ENCODE measurements around the gene MYO15B.
"Not testable (repeated sequence)": the region's sequence is repeated elsewhere in the genome, so short reads cannot be mapped to it uniquely, and the experiment has no call there.

MYO15B gene

DNA sequence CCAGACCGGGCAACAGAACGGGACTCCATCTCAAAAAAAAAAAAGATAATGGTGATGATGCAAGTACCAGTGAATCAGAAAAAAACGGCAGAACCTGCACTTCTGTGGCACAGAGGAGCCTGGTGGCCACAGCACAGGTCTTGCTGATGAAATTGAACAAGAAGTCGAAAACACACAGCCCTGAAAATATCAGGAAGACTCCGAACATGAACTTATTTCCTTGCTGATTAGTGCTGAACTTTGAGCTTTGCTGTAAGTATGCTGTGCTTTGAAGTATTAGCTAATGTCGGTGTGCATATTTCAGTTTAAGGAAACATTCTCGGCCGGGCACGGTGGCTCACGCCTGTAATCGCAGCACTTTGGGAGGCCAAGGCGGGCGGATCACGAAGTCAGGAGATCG is 10.9 kb upstream of the MYO15B start:
- DNase-seq: no peak

DNA sequence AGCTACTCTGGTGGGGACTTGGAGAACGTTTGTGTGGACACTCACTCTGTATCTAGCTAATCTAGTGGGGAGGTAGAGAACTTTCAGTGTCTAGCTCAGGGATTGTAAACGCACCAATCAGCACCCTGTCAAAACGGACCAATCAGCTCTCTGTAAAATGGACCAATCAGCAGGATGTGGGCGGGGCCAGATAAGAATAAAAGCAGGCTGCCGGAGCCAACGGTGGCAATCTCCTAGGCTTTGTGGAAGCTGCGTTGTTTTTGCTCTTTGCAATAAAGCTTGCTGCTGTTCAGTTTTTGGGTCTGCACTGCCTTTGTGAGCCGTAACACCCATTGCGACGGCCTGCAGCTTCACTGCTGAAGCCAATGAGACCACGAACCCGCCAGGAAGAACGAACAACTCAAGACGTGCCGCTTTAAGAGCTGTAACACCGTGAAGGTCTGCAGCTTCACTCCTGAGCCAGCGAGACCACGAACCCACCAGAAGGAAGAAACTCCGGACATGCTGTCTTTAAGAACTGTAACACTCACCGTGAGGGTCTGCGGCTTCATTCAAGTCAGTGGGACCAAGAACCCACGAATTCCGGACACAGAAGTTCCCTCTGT is 6.4 kb upstream of the MYO15B start:
- DNase-seq: not testable (repeated sequence)

DNA sequence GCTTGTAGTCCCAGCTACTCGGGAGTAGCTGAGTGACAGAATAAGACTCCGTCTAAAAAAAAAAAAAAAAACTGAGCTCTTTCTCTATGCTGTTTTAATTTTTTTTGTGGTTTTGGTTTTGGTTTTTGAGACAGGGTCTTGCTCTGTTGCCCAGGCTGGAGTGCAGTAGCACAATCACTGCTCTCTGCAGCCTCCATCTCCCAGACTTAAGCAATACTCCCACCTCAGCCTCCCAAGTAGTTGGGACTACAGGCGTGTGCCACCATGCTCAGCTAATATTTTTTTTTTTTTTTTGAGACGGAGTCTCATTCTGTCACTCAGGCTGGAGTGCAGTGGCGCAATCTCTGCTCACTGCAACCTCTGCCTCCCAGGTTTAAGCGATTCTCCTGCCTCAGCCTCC is 4.4 kb upstream of the MYO15B start:
- DNase-seq: not testable (repeated sequence)

DNA sequence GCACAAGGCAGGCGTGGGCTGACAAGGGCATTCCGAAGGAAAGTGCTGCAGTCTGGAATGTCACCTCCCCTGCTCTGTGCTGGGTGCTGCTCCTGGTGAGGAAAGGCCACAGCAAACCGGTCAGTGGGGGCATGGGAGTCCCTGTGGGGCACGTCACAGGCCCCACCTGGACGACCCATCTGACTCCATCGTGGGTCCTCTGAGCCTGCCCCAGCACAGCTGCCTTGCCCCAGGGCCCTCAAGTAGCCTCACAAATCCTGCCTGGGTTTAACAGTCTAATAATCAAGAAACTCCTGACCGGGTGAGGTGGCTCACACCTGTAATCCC is 2.8 kb upstream of the MYO15B start:
- DNase-seq: no peak

DNA sequence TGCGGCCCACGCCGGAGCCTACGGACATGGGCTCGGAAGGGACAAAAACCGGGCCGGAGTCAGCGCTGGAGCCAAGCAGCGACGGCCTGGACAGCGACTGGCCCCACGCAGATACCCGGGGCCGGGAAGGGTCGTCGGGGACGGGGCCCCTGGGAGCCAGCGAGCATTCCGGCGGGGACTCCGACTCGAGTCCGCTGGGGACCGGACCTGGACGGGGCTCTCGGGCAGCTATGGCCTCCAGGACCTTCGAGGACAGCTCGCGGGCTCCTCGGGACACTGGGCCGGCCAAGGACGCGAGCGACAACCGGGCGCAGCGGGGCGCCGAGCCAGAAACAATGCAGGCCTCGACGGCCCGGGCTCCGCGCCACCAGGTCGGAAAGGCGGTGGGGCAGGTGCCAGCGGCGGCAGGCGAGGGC is 1.0 kb downstream of the MYO15B start:
- peak; percentile 89 for DNase-seq

DNA sequence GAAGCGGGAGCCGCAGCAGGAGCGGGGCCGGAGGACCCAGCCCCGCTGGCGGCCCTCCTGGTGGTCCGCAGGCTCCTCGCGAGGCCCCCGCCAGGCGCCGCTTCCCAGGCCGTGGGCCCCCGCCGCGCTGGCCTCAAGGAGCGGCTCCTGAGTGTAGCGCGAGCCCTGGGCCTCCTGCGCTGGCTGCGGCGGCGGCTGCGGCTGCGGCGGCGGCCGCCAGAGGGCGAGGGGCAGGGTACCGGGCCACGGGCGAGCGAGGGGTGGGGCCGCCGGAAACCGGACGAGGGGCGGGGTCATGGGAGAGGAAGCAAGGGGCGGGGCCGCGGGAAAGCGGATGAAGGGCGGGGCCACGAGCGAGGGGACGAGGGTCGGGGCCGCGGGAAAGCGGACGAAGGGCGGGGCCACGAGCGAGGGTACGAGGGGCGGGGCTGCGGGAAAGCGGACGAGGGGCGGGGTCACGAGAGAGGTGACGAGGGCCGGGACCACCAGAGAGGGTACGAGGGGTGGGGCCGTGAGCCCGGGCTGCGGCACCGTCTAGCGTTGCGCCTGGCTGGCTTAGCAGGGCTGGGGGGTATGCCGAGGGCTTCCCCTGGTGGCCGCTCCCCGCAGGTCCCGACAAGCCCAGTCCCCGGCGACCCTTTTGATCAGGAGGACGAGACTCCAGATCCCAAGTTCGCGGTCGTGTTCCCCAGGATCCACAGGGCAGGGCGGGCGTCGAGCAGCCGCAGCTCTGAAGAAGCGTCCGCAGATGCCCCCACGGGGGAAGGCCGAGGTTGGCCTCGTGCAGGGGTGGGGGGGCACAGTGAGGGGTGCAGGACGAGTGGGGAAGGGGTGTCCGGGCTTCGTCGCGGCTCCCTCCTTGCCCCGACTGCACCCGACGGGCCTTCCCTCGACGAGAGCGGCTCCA is 1.7 kb downstream of the MYO15B start:
- peak; percentile 84 for DNase-seq

DNA sequence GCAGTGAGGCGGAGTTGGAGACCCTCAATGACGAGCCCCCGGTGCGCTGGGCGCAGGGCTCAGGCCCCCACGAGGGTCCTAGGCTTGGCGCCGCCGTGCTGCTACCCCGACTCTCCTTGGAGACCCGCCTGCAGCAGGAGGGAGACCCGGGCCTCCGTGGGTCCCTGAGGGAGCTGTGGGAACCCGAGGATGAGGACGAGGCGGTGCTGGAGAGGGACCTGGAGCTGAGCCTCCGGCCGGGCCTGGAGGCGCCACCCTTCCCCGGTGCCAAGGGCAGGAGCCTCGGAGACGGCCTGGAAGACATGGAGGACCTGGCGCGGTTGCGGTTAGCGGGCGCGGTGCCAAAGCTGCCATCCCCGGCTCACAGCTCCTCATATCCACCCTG is 2.3 kb downstream of the MYO15B start:
- peak; percentile 39 for DNase-seq

DNA sequence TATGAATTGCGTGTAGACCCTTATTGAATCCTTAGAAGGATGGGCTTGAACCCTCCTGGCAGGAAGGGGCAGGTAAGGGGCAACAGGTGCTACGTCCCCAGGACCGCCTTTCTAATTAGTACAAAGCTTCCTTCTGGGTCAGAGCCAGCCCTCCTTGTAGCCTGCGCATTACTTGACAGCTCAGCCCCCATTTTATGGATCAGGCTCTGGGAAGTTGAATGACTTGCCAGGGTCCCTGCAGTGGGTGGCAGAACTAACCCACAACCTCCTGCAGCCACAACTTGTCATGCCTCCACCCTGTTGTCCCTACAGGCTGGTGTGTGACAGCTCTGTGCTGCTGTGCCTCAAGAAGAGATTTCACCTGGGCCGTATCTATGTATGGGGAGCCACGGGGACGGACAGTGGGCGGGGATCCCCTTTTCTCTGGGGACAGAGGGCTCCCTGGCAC is 2.7 kb downstream of the MYO15B start:
- DNase-seq: no peak

DNA sequence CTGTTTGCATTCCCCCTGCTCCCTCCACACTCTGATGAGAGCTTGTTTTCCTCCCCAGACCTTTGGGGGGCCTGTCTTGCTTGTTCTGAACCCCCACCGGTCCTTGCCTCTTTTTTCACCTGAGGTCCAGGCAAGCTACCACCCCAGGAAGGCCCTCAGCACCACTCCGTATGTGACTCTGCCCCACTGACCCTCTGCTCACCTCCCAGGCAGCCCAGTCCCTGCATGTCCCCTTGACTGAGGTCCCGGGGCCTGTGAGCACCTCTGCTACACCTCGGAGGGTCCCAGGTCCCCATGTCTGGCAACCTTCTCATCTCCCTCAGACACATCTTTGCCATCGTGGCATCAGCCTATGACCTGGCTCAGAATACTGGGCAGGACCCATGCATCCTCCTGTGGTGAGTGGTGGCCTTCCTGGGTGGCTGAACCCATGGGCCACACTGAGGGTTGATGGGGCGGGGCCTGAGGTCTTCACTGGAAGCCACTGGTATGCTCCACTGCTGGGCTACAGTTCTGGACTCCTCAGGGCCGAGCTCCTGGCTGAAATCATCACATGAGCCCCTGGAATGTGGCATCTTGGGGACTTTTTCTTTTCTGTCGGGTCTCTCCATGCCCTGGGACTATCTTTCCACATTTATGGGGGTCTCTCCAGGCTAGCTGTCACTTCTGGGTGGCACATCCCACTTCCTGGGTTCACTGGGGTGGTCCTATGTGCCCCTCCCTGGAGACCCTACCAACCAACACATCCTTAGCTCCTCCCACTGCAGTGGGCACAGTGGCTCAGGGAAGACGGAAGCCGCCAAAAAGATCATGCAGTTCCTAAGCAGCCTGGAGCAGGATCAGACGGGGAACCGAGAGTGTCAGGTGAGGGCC is 3.5 kb downstream of the MYO15B start:
- DNase-seq: no peak

DNA sequence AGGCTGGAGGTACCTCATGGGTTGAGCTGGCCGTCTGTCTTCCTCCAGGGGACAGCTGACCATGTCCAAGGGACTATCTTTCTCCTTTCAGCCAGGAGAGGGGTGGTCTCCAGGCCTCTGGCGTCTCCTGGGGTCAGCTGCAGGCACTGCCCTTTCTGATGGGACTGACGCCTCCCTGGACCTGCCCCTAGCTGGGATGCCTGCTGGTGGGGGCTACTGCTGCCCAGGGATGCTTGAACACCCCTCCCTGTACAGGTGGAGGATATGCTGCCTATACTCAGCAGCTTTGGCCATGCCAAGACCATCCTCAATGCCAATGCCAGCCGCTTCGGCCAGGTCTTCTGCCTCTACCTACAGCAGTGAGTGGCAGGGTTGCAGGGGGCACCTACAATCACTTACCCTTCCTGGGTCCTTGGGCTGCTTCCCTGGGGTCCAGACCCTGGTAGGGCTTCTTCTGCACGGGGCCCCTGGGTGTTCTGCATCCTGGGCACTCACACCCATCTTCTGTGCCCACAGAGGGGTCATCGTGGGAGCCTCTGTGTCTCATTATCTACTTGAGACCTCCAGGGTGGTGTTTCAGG is 4.2 kb downstream of the MYO15B start:
- no peak for DNase-seq

DNA sequence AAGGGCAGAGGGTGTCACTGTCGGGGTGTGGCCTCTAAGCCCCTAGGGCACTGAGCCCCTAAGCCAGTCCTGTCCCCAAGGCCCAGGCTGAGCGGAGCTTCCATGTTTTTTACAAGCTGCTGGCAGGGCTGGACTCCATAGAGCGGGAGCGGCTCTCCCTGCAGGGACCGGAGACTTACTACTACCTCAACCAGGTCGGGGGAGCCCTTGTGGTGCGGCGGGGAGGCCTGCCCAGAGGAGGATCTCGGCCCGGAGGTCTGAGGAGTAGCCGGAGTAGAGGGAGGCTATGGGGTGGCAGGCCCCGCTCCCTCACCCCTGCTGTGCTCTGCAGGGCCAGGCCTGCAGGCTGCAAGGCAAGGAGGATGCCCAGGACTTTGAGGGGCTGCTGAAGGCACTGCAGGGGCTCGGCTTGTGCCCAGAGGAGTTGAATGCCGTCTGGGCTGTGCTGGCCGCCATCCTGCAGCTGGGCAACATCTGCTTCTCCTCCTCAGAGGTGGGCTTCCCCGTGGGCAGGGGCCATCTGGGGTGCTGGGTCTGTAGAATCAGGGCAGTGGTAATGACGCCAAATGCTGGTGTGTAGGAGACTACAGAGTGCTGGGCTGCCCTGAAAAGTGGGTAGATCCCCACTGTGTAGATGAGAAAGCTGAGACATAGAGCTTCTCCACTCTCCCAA is 4.9 kb downstream of the MYO15B start:
- no peak for DNase-seq

DNA sequence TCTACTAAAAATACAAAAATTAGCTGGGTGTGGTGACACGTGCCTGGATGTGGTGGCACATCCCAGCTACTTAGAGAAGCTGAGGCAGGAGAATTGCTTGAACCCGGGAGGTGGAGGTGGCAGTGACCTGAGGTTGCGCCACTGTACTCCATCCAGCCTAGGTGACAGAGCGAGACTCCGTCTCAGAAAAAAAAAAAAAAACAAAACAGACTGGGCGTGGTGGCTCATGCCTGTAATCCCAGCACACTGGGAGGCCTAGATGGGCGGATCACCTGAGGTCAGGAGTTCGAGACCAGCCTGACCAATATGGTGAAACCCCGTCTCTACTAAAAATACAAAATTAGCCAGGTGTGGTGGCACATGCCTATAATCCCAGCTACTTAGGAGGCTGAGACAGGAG is 5.8 kb downstream of the MYO15B start:
- not testable (repeated sequence) for DNase-seq

DNA sequence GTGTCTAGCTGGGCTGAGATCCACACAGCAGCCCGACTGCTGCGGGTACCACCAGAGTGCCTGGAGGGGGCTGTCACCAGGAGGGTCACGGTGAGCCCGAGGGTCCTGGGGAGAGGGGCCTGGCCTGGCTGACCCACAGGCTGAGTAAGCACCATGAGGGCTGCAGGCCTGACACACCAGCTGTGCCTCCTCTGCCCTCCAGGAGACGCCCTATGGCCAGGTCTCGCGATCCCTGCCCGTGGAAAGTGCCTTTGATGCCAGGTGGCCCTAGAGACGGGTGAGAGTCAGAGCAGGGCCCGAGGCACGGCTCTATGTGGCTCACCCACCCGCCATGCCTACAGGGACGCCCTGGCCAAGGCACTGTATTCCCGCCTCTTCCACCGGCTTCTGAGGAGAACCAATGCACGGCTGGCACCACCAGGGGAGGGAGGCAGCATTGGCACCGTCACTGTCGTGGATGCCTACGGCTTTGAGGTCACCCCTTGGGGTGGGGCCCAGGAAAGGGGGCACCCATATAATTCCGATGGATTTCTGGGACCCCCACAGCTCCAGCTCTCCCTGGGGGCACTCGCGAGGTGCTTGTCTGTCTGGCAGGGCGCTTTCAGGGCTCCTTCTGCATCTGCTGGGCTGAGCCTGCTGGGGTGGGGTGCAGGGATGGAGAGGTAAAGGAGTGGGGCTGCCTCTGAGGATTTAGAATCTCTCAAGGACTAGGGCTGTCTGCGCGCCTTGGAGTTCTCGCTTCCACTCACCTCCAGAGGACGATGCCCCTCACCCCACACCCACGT is 7.1 kb downstream of the MYO15B start:
- no peak for DNase-seq

DNA sequence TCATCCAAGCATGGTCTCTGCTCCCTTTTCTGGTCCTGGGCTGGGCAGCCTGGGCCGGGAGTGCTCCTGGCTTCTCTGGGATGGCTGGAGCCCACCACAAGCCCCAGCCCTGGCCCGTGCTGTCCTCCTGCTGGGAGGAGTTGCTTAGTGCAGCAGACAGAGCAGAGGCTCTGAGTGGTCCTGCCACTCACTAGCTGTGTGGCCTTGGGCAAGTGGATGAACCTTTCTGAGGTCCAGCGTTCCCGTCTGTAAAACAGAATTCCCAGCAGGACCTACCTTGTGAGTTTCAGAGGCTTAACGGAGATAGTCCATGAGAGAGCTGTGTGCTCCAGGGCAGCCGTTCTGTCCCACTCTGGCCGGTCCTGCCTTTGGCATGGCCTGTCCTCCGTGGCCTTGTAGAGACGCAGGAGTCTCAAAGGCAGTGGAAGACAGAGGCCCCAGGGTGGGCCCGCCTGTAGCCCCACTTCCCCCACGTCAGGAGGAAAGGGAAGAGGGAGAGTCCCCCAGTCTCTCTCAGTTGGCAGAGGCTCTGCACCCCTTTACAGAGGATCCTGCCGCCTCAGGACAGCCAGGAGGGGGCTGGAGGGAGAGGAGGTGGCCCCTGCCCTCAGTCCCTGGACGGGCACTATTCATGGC is 7.8 kb downstream of the MYO15B start:
- DNase-seq: no peak

DNA sequence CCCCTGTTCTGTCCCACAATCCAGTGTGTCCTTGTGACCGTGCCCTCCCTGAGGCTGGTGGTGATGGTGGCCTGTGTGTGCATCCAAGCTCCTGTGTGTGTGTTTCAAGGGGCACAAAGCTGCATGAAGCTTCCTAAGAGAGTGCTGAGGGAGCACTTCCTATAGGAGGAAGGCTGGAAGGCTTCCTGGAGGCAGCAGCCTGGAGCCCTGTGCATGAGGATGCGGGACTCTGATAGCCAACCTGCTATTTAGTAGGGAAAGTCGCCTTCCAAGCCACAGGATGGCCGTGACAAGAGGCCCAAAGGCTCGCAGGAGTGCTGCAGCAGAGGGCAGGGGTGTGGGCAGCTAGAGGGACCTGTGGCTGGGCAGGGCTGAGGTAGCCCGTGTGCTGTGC is 8.3 kb downstream of the MYO15B start:
- no peak for DNase-seq

DNA sequence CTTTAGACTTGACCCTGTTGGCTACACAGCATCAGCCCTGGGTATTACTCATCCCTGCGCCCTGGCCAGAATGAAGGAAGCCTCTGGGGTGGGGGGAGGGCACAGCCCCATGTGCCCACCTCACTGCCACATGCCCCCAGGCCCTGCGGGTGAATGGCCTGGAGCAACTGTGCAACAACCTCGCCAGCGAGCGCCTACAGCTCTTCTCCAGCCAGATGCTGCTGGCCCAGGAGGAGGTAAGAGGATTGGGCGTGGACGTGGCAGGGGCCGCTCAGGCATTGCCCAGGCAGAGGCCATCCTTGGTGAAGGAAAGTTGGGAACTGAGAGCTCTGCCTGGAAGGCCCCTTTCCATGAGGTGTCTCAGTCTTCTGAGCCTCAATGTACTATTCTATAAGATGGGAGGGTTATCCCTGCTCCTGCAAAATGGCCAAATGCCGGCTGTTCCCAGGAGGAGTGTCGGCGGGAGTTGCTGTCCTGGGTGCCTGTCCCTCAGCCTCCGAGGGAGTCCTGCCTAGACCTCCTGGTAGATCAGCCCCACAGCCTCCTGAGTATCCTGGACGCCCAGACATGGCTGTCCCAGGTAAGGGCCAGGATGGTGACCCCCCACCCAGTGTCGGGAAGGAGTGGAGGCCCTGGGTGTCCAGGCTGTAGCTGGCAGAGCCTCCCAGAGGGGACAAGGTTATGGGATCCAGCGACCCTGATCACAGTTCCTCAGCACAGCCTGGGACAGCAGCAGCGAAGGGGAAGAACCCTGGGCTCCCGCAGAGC is 8.9 kb downstream of the MYO15B start:
- no peak for DNase-seq

DNA sequence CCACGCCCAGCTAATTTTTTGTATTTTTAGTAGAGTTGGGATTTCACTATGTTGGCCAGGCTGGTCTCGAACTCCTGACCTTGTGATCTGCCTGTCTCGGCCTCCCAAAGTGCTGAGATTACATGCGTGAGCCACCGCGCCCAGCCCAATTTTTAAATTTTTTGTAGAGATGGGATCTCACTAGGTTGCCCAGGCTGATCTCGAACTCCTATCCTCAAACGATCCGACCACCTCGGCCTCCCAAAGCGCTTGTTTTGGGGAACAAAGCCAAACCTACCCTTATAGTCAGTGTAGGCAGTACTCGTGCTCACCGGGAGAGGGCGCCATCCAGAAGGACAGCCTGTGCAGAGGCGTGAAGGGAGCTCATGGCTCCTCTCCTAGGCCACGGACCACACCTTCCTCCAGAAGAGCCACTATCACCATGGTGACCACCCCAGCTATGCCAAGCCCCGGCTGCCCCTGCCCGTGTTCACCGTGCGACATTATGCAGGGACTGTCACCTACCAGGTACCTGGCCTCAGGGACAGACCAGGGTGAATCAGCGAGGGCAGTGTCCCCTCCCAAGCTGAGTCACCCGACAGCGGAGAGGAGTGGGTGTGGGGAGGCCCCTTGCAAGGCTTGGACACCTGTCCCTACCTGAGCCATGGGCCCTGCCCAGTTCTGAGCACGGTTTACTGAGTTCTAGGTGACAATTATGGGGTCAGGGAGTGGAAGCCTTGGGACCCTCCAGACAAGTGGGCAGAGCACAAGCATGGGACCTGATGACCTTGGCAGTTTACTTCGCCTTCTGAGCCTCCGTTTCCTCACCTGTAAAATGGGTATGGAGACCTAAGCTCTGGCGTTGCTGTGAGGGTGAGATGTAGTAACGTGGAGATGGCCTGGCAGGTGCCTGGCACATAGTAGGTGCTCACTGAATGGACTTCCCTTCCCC is 13.7 kb downstream of the MYO15B start:
- DNase-seq: peak; percentile 56

DNA sequence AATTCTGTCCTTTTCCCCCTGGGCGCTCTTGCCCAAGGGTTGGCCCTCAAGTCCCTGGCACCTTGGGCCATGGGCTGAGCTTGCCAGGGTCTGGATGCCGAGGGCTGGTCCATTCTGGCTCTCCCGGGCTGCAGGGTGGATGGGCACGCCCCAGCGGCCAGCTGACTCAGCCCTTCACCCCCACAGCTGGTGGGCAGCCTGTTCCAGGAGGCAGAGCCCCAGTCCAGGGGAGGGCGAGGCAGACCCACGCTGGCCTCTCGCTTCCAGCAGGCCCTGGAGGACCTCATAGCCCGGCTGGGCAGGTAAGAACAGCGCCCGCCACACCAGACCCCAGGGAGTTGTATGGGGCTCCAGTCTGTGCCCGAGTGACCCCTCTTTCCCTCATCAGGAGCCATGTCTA is 15.0 kb downstream of the MYO15B start:
- no peak for DNase-seq

DNA sequence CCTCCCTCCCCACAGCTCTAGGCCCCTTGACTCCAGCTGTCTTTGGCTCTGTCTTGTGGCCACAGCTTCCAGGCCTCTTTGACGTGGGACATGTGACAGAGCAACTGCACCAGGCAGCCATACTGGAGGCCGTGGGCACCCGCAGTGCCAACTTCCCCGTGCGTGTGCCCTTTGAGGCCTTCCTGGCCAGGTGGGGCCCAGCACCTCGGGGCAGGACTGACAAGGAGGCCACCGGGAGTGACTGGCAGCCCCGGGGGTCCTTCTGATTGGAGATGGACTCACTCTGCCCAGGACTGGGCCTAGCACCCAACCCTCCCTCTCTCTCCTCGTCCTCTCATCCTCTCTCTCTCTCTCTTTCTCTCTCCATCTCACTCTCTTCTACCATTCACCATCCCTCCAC is 15.5 kb downstream of the MYO15B start:
- no peak for DNase-seq

Data from retina (tissue), 1 donor.